ENCODE results near the gene TNP1.

DNA sequence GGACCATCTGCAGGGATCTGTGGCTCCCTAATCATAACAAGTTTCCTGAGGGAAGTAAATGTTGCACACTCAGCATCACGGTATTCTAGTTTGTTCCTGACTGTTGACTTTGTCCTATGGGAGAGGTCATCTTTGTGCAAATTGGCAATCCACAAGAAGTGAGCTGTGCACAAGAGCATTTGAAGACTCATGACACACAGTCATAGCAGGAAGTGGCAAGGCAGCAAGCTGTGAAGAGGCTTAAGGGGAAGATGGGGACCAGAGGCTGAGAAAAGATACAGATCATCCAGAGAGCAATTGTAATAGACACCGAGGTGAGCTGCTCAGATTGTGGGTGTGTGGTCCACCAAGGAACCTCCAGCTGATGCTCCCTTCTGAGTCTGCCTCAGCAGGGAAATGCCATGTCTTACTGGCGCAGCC is 2.7 kb downstream of the TNP1 start:
- TF ChIP-seq, protein P1, sequence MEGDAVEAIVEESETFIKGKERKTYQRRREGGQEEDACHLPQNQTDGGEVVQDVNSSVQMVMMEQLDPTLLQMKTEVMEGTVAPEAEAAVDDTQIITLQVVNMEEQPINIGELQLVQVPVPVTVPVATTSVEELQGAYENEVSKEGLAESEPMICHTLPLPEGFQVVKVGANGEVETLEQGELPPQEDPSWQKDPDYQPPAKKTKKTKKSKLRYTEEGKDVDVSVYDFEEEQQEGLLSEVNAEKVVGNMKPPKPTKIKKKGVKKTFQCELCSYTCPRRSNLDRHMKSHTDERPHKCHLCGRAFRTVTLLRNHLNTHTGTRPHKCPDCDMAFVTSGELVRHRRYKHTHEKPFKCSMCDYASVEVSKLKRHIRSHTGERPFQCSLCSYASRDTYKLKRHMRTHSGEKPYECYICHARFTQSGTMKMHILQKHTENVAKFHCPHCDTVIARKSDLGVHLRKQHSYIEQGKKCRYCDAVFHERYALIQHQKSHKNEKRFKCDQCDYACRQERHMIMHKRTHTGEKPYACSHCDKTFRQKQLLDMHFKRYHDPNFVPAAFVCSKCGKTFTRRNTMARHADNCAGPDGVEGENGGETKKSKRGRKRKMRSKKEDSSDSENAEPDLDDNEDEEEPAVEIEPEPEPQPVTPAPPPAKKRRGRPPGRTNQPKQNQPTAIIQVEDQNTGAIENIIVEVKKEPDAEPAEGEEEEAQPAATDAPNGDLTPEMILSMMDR (IDR thresholded peaks at IDR 0.05 in 8 of 11, conservative IDR thresholded peaks at IDR 0.05 in 3 of 11) = no peak
- no peak for TF ChIP-seq POLR2AphosphoS5 (IDR thresholded peaks at IDR 0.05)
